ENCODE results near the gene ZRANB1.

The ZRANB1 gene

GRCh38 chr10:124994573-124995473, 52.9 kb downstream of the ZRANB1 start:
- no peak for DNase-seq (ENCODE audit: low read depth)

- DNase-seq (ENCODE audit: low read depth): no peak
Measured at GRCh38 chr10:124995605-124996004, 53.7 kb downstream of the ZRANB1 start.

- DNase-seq (ENCODE audit: low read depth): no peak
Measured at GRCh38 chr10:124996127-124996853, 54.4 kb downstream of the ZRANB1 start.

- no peak for DNase-seq (ENCODE audit: low read depth)
Measured at GRCh38 chr10:124996854-124997215, 54.9 kb downstream of the ZRANB1 start.

- DNase-seq (ENCODE audit: low read depth): no peak
Measured at GRCh38 chr10:124997306-124997705, 55.4 kb downstream of the ZRANB1 start.

- no peak for DNase-seq (ENCODE audit: low read depth)
Measured at GRCh38 chr10:124997771-124998623, 56.1 kb downstream of the ZRANB1 start.

GRCh38 chr10:124998624-124999291, 56.8 kb downstream of the ZRANB1 start:
- DNase-seq (ENCODE audit: low read depth): no peak

- peak; percentile 90 for DNase-seq (ENCODE audit: low read depth)
Measured at GRCh38 chr10:124999433-125000365, 57.8 kb downstream of the ZRANB1 start.

- no peak for DNase-seq (ENCODE audit: low read depth)
Measured at GRCh38 chr10:125000366-125001312, 58.7 kb downstream of the ZRANB1 start.

GRCh38 chr10:125001313-125002046, 59.6 kb downstream of the ZRANB1 start:
- DNase-seq (ENCODE audit: low read depth): no peak

GRCh38 chr10:125002047-125002422, 60.1 kb downstream of the ZRANB1 start:
- DNase-seq (ENCODE audit: low read depth): no peak

- DNase-seq (ENCODE audit: low read depth): no peak
Measured at GRCh38 chr10:125002423-125003145, 60.7 kb downstream of the ZRANB1 start.

- DNase-seq (ENCODE audit: low read depth): no peak
Measured at GRCh38 chr10:125003146-125003900, 61.4 kb downstream of the ZRANB1 start.

GRCh38 chr10:125003901-125004467, 62.1 kb downstream of the ZRANB1 start:
- no peak for DNase-seq (ENCODE audit: low read depth)

- DNase-seq (ENCODE audit: low read depth): no peak
Measured at GRCh38 chr10:125004571-125005311, 62.8 kb downstream of the ZRANB1 start.
